GM12865 (cell line): Measurements from ENCODE around the gene RPLP2.

Experiments used
- DNase-seq: peaks from one replicate; pipeline ENCODE4 v3.0.0; 2010; ENCODE audit warnings: low read depth
- H3K4me3 ChIP-seq: 2 replicates; pipeline ENCODE4 v1.5.1; 2011; ENCODE audit warnings: mild to moderate bottlenecking, low read depth, low read length, control low read depth
- CTCF ChIP-seq: IDR thresholded peaks from 2 replicates; pipeline ENCODE4 v1.5.1; 2011; ENCODE audit warnings: low read length, control low read depth, low read depth, inconsistent platforms; ENCODE audit not compliant: insufficient read depth; ENCODE audit errors: missing control alignments

The RPLP2 gene

GRCh38 chr11:818396-819128 is 8.8 kb downstream of the RPLP2 start, which contains the start of gene PNPLA2:
PNPLA2 (plus strand) TSS chr11:818914; CDS start chr11:819719, 805 bp downstream.
- no peak for DNase-seq
- peak within 1 kb of the TSS; percentile 65 for H3K4me3 ChIP-seq
- TF ChIP-seq CTCF = no peak

GRCh38 chr11:819129-819931 is 9.6 kb downstream of the RPLP2 start:
- TF ChIP-seq CTCF = no peak
- peak; percentile 94 for DNase-seq
- H3K4me3 ChIP-seq = peak overlapping the region; percentile 65

GRCh38 chr11:819943-820649 is 10.3 kb downstream of the RPLP2 start:
- TF ChIP-seq CTCF = no peak
- DNase-seq = peak; percentile 96
- H3K4me3 ChIP-seq = peak overlapping the region; percentile 65

GRCh38 chr11:820655-821511 is 11.1 kb downstream of the RPLP2 start:
- no peak for DNase-seq
- H3K4me3 ChIP-seq = peak overlapping the region; percentile 65
- TF ChIP-seq CTCF = no peak

- TF ChIP-seq CTCF = no peak
- DNase-seq = no peak
- no peak overlapping the region for H3K4me3 ChIP-seq
Measured at GRCh38 chr11:821512-822371, 12.0 kb downstream of the RPLP2 start.
